GDM1 (cell line): Measurements from ENCODE around the gene SBF2.
A peak's percentile ranks its signal among the peaks of the same experiment; 100 is the strongest.
"Not testable (repeated sequence)": the region's sequence is repeated elsewhere in the genome, so short reads cannot be mapped to it uniquely, and the experiment has no call there.

ENCODE experiments used
- DNase-seq: peaks from one replicate; lab custom pipeline; 2025; lab: John Stamatoyannopoulos, UW

SBF2 gene

GRCh38 chr11:9747229-9747628, 546.8 kb downstream of the SBF2 start:
- no peak for DNase-seq

- DNase-seq, result no peak
Observed at GRCh38 chr11:9745411-9746211, 548.4 kb downstream of the SBF2 start.

GRCh38 chr11:9743512-9743911, 550.5 kb downstream of the SBF2 start:
- DNase-seq, result not testable (repeated sequence)

- no peak for DNase-seq
Observed at GRCh38 chr11:9741260-9741659, 552.8 kb downstream of the SBF2 start.

DNA sequence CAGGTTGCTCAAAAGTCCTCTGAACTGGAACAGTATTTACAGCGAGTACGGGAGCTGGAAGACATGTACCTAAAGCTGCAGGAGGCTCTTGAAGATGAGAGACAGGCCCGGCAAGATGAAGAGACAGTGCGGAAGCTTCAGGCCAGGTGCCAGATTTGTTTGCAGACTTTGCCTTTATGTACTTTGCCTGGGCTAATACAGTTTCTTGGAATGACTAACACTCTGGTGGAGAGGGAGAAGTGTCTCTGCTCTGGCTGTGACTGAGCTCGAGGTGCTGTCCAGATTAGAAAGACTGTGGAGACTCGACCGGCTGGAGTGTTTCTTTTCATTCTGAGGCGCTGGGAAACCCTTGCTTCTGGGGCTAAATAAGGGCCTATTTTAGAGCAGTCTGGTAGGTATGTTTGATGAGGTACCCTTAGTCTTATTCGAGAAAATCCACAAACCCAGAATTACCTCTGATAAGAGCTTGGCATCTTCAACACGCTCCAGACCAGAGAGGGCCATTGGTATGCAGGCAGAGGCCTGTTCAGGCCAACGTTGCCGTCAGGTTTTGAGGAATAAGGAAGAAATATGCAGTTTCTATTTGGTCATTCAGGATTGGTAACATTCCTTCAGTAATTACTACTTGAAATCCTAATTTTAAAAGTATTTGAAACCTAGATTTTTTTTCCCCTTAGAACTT, 553.7 kb downstream of the SBF2 start:
- DNase-seq, result no peak

DNA sequence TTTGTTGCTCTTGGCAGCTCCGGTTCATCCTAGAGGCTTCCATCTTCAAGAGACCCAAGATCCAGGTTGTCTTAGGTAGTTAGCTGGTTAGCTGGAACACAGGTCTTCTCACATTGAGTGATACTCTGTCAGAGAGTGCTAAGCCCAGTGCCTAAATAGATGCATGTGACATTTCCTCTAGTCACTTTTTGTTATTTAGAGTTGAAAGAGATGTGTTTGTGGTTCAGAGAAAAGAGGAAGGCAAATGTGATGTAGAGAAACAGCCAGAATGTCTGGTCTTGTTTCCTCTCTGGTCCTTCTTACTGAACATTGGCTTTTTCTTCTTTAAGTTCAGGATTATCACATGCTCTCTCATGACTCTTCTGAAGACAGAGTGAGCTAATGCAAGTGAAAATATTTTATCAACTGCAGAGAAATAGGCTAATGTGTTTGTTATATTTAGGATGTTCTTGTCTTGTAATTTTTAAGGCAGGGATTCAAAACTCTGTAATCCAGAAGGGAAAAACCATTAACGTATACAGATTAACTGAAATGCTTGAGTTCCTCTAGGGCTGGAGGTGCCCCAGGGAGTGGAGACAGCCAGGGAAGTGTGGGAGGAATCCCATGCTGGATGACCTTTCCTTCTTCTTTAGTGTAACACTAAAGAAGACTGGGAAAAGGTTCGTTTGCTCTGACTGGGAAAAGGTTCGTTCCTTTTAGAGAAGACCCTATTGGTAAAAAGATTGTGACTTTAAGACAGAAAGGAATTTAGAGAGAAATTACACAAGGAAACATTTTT, 554.7 kb downstream of the SBF2 start:
- DNase-seq, result peak; percentile 47

GRCh38 chr11:9738707-9739106, 555.3 kb downstream of the SBF2 start:
- no peak for DNase-seq

- DNase-seq, result no peak
Observed at GRCh38 chr11:9738116-9738515, 555.9 kb downstream of the SBF2 start.

DNA sequence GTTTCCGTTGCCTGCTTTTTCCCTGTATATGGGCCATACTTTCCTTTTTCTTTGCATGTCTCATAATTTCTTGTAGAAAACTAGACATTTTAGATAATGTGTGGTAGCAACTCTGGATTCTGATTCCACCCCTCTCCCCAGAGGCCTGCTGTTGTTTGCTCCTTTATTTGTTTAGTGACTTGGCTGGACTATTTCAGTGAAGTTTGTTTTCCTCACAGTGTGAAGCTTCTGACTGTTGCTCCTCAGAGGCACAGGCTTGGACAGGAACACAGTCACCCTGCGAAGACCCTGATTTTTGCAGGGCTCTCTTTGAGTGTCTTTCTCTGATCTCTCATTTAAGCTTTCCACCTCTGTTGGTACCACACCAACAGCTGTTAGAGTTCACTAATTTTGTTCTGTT, 557.7 kb downstream of the SBF2 start:
- DNase-seq, result no peak

DNA sequence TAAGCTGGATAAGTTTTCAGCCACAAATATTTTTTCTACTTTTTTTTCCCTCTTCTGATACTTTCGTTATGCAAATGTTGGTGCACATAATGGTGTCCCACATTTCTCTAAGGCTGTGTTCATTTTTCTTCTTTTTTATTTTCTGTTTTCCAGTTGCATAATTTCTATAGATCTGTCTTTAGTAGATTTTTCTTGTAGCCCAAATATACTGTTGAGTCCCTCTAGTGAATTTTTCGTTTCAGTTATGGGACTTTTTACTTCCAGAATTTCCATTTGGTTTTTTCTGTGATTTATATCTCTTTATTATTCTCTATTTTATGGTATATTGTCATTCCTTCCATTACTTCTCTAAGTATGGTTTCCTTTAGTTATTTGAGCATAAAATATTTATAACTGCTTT, 558.1 kb downstream of the SBF2 start:
- DNase-seq, result no peak

DNA sequence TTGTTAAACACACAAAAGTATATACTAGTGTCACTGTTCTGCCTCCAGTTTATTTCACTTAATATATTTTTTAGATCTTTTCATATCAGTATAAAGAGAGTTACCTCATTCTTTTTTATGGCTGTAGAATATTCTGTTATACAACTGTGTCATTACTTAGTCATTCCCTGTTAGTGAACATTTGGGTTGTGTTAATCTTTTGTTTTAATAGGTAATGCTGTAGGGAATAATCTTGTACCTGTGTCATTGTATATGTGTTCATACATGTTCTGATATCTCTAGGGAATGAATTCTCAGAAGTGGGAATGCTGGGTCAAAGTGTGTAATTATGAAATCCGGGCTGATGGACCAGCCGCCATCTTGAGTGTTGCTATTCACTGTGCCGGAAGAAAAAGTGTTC, 558.8 kb downstream of the SBF2 start:
- no peak for DNase-seq

GRCh38 chr11:9733212-9733611, 560.8 kb downstream of the SBF2 start:
- DNase-seq, result no peak

DNA sequence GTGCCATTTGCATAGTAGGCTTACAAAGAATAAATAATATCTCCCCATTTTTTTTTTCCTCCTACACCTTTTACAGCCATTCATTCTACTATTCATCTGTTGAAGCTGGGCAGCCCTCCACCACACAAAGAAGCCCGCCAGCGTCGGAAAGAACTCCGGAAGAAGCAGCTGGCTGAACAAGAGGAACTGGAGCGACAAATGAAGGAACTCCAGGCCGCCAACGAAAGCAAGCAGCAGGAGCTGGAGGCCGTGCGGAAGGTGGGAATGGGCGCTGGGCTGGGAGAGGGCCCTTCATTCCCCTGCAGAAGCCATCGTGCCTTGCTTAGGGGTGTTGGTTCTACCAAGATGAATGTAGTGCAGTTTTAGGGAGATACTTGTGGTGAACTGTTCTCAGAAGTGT, 561.6 kb downstream of the SBF2 start:
- no peak for DNase-seq

DNA sequence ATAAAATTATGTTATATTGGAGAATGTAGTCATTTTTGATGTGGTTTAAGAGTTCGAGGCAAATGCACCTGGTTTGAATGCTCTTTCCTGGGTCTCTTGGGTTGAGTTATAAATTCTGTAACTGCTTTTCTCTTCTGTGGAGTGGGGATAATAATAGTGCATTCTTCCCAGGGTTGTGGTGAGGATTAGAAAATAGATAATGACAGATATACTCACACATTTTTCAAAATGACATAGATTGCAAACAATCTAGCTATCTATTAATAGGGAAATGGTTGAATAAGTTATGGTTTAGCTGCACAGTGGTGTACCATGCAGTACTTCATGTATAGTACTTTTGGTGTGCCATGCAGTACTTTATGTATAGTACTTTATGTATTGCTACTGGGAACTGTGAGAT, 562.8 kb downstream of the SBF2 start:
- DNase-seq, result no peak
